Measurements from ENCODE around the gene EXOC3.

Gene EXOC3

DNA sequence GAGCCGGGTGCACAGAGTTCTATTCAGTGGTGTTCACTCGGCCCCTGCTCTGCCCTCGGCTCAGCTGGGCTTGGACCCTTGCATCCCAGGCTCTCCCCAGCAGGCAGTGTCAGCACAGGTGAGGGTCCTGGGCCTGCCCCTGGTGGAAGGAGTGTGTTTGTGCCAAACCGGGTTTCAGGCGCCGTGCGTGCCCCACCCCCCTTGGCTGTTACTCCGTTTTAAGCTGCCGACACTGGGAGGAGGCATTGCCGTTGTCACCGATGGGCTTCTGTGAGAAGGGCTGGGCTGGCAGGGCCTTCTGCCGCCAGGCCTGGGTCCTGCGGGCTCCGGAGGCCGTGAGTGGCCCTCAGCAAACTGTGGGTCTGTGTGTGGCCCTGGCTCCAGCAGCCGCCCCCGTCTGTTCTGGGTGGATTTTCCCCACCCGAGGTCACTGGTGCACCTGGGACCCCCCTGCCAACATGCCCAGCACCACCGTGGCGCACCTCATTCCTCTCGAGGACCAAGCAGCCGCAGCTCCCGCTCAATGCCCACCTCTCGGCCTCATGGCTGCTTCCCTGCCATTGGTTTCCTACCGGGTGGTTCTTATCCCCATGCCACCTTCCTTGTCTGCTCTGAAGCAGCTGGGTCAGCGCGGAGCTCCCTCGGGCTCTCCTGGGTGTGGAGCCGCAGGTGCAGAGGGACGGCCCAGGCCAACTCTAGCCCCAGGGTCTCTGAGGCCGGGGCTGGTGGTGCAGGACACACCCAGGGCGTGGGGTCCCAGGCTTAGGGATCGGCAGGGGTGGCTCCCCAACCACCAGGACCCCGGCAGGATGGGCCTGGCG is 44.3 kb upstream of the EXOC3 start:
- Histone ChIP-seq H3K79me2 (ENCODE audit: insufficient read depth, low read length) (peaks cover 15% of the 10 kb centered on the region), H3K9me2 (replicated peaks; ENCODE audit: low read depth, low read length) (no peaks in the 10 kb centered on the region), H4K20me1 (ENCODE audit: insufficient read depth, low read length, poor library complexity, severe bottlenecking) (no peaks in the 10 kb centered on the region), H2AFZ (ENCODE audit: low read length) (no peak overlapping the region), H3K9ac (ENCODE audit: low read depth, low read length, poor library complexity, severe bottlenecking) (peak overlapping the region; percentile 32), H3K27me3 (ENCODE audit: insufficient read depth, low read length, poor library complexity, severe bottlenecking) (no peaks in the 10 kb centered on the region), H3F3A (ENCODE audit: low read depth) (no peaks in the 10 kb centered on the region), H3K4me3 (ENCODE audit: low read length, poor library complexity, severe bottlenecking) (no peak overlapping the region), H3K9me3 (ENCODE audit: insufficient read depth, low read depth, low read length) (no peaks in the 10 kb centered on the region), H3K36me3 (ENCODE audit: insufficient read depth, low read length) (no peaks in the 10 kb centered on the region), H3K4me2 (ENCODE audit: low read depth, low read length, poor library complexity, severe bottlenecking) (no peak overlapping the region), H3K4me1 (ENCODE audit: insufficient read depth, low read length, poor library complexity, severe bottlenecking) (peaks cover 25% of the 10 kb centered on the region)
- no peak for TF ChIP-seq EZH2phosphoT487 (IDR thresholded peaks at IDR 0.05; ENCODE audit: borderline replicate concordance)
- TF ChIP-seq, protein P1, sequence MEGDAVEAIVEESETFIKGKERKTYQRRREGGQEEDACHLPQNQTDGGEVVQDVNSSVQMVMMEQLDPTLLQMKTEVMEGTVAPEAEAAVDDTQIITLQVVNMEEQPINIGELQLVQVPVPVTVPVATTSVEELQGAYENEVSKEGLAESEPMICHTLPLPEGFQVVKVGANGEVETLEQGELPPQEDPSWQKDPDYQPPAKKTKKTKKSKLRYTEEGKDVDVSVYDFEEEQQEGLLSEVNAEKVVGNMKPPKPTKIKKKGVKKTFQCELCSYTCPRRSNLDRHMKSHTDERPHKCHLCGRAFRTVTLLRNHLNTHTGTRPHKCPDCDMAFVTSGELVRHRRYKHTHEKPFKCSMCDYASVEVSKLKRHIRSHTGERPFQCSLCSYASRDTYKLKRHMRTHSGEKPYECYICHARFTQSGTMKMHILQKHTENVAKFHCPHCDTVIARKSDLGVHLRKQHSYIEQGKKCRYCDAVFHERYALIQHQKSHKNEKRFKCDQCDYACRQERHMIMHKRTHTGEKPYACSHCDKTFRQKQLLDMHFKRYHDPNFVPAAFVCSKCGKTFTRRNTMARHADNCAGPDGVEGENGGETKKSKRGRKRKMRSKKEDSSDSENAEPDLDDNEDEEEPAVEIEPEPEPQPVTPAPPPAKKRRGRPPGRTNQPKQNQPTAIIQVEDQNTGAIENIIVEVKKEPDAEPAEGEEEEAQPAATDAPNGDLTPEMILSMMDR (conservative IDR thresholded peaks at IDR 0.05; ENCODE audit: low read length) = no peak

DNA sequence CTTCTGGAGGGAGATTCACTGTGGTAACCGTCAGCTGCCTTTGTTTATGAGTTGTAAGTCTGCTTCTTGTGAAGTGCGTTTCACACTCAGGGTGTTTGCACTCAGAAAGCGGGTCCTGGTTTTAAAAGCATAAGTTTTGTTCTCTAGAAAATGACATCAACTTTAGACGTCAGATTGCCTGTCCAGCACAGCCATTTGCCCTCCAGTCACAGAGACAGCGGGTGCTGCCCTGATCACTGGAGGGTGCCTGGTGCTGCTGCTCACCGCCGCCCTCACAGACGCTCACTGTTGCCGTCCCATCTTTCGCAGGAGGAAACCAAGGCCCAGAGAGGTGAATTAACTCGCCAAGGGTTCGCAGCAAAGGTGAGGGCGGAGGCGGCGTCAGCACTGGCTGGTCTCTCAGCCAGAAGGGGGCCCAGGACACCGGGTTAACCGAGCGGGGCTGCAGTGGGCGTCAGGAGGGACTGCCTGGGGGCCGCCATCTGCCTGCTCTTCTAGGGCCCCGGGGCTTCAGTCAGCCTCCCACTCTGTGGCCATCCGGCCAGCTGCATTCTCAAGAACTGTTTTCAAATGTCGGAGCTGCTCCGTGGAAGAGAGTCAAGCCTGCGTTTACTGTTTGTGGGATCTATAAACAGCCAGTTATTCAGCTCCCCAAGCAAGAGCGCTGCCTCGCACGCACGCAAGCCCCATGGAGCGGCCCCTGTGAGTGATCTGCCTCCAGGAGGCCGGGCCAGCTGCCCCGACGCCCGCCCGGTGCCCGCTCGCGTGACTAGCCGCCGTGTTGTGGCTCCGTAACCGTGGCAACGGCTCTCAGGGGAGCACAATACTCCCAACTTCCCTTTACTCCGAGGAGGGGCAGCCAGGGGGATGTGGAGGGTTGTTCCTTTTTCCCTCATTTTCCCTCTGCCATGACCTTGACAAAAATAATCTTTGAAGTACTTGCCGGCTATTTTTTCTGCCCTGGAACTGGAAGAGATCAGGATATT is 43.4 kb upstream of the EXOC3 start:
- peaks cover 7% of the 10 kb centered on the region; the same call in 1 of the 2 replicates for H3K79me2 ChIP-seq (ENCODE audit: insufficient read depth, low read length)
- H2AFZ ChIP-seq (ENCODE audit: low read length) = no peak overlapping the region
- no peaks in the 10 kb centered on the region for H3F3A ChIP-seq (ENCODE audit: low read depth)
- H3K27me3 ChIP-seq (ENCODE audit: insufficient read depth, low read length, poor library complexity, severe bottlenecking) = no peaks in the 10 kb centered on the region
- TF ChIP-seq, protein P1 (conservative IDR thresholded peaks at IDR 0.05; ENCODE audit: low read length) = no peak
- no peak for TF ChIP-seq EZH2phosphoT487 (IDR thresholded peaks at IDR 0.05; ENCODE audit: borderline replicate concordance)
- peaks cover 19% of the 10 kb centered on the region for H3K4me1 ChIP-seq (ENCODE audit: insufficient read depth, low read length, poor library complexity, severe bottlenecking)
- peak overlapping the region; percentile 32 for H3K9ac ChIP-seq (ENCODE audit: low read depth, low read length, poor library complexity, severe bottlenecking)
- no peaks in the 10 kb centered on the region for H3K9me3 ChIP-seq (ENCODE audit: insufficient read depth, low read depth, low read length)
- no peaks in the 10 kb centered on the region for H4K20me1 ChIP-seq (ENCODE audit: insufficient read depth, low read length, poor library complexity, severe bottlenecking)
- H3K4me2 ChIP-seq (ENCODE audit: low read depth, low read length, poor library complexity, severe bottlenecking) = peak overlapping the region; percentile 15
- no peaks in the 10 kb centered on the region for H3K36me3 ChIP-seq (ENCODE audit: insufficient read depth, low read length)
- H3K4me3 ChIP-seq (ENCODE audit: low read length, poor library complexity, severe bottlenecking) = no peak overlapping the region
- no peaks in the 10 kb centered on the region for H3K9me2 ChIP-seq (replicated peaks; ENCODE audit: low read depth, low read length)

DNA sequence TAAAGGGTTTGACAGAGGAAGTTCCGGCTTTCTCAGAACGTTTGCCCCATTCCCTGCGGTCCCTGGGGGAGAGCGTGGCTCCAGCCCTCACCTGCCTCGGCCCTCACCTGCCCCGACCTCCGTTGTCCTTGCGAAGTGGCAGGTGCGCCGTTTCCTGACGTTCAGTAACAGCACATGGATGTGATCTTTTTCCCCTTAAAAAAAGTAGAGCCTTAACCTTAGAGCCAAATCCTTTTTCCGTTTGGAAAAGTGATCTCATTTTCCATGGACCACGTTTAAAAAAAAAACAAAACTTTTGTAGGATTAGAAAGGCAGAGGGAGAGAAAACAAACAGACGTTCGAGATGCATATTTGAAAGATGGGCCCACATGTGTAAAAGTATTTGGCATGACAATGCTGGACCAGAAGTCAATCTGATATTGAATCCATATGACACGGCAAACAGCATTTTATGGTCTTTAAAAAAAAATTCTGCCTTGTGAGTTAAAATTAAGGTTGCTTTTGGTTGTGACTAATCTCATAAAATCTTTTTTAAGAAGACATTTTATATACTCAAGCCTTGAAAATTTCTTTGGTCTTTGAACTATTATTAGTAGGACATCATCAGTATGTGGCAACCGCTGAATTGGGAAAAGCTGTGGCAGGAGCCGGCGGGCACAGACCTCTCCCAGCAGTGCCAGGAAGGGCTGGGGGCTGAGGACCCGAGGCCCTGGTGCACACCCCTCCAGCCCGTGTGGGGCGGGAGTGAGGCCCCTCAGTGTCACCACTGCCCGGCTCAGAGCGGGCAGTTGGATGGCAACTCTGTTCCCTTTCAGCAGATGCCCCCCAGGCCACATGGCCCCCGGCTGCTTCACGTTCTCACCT is 42.5 kb upstream of the EXOC3 start:
- TF ChIP-seq, protein P1 (conservative IDR thresholded peaks at IDR 0.05; ENCODE audit: low read length) = no peak
- TF ChIP-seq EZH2phosphoT487 (IDR thresholded peaks at IDR 0.05; ENCODE audit: borderline replicate concordance) = no peak
- H3K4me2 ChIP-seq (ENCODE audit: low read depth, low read length, poor library complexity, severe bottlenecking) = peak overlapping the region; percentile 15

More for the DNA sequence above, 42.5 kb upstream of the EXOC3 start:
- H3K27me3 ChIP-seq (ENCODE audit: insufficient read depth, low read length, poor library complexity, severe bottlenecking) = no peaks in the 10 kb centered on the region
- no peaks in the 10 kb centered on the region for H3K79me2 ChIP-seq (ENCODE audit: insufficient read depth, low read length)
- no peak overlapping the region for H3K4me3 ChIP-seq (ENCODE audit: low read length, poor library complexity, severe bottlenecking)
- no peaks in the 10 kb centered on the region for H4K20me1 ChIP-seq (ENCODE audit: insufficient read depth, low read length, poor library complexity, severe bottlenecking)
- H3F3A ChIP-seq (ENCODE audit: low read depth) = no peaks in the 10 kb centered on the region
- H3K9me2 ChIP-seq (replicated peaks; ENCODE audit: low read depth, low read length) = no peaks in the 10 kb centered on the region
- no peaks in the 10 kb centered on the region for H3K9me3 ChIP-seq (ENCODE audit: insufficient read depth, low read depth, low read length)
- H2AFZ ChIP-seq (ENCODE audit: low read length) = no peak overlapping the region
- peaks cover 9% of the 10 kb centered on the region for H3K4me1 ChIP-seq (ENCODE audit: insufficient read depth, low read length, poor library complexity, severe bottlenecking)
- H3K9ac ChIP-seq (ENCODE audit: low read depth, low read length, poor library complexity, severe bottlenecking) = no peak overlapping the region
- H3K36me3 ChIP-seq (ENCODE audit: insufficient read depth, low read length) = no peaks in the 10 kb centered on the region
